Neural crest cell (in vitro differentiated cells): ENCODE measurements around the gene TBC1D5. TPM values are rescaled to one million over a fixed set of nuclear protein-coding genes. Genes with fewer than 3 reads are reported as not detected.
"Not testable (repeated sequence)": the region's sequence is repeated elsewhere in the genome, so short reads cannot be mapped to it uniquely, and the experiment has no call there.

ENCODE experiments used
- DNase-seq: peaks from one replicate; pipeline ENCODE4 v3.0.0; 2021; ENCODE audit warnings: low read depth, mixed read lengths, low spot score
- H3K27ac Mint-ChIP-seq: one replicate; pipeline ENCODE4 v1.8.0; 2021; ENCODE audit warnings: mild to moderate bottlenecking, mixed read lengths; ENCODE audit not compliant: unreplicated experiment
- H3K27me3 Mint-ChIP-seq: 2 replicates; pipeline ENCODE4 v1.8.0; 2021; ENCODE audit warnings: low read depth, mild to moderate bottlenecking, mixed read lengths
- H3K36me3 Mint-ChIP-seq: 2 replicates; pipeline ENCODE4 v1.8.0; 2021; ENCODE audit warnings: low read depth, mild to moderate bottlenecking, mixed read lengths
- H3K4me1 Mint-ChIP-seq: 2 replicates; pipeline ENCODE4 v1.8.0; 2021; ENCODE audit warnings: mixed read lengths
- H3K4me3 Mint-ChIP-seq: one replicate; pipeline ENCODE4 v1.8.0; 2021; ENCODE audit warnings: mild to moderate bottlenecking, mixed read lengths
- H3K9me3 Mint-ChIP-seq: 2 replicates; pipeline ENCODE4 v1.8.0; 2021; ENCODE audit warnings: mixed read lengths
- total RNA-seq: library from RNA; stranded (reverse); gene quantifications from 2 replicates; pipeline ENCODE4 v1.2.1, GENCODE V29; 2021
- TF ChIP-seq, protein P1 (sequence below): fragments of 200-600 bp; sonication (generic); conservative IDR thresholded peaks from 2 replicates; pipeline ENCODE4 v1.5.0; 2021; ENCODE audit warnings: antibody characterized with exemption, mild to moderate bottlenecking

Gene TBC1D5
- total RNA-seq, 1 donor from 2014 or later, result 51.2 TPM

DNA sequence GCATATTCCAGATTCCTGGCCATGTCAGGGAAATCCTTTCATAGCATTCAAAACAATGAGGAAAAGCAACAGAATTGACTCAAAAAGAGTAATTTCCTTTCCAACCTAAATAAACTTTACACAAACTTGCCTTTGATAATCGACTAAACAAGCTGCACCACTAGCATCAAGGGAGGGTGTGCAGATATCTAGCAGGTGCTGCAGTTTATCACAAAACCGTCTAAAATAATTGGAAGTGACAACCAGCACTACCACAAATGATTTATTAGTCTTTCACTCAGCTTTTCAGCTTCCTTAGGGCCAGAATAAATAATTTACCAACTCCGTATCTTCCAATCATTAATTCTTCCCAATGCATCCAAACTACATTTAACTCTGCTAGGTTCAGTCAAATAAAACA is 71.7 kb downstream of the TBC1D5 start:
- no peak overlapping the region for H3K27ac Mint-ChIP-seq
- H3K4me3 Mint-ChIP-seq, result no peak overlapping the region
- H3K4me1 Mint-ChIP-seq, result peaks cover 20% of the 10 kb centered on the region
- H3K9me3 Mint-ChIP-seq, result no peaks in the 10 kb centered on the region
- TF ChIP-seq, protein P1, sequence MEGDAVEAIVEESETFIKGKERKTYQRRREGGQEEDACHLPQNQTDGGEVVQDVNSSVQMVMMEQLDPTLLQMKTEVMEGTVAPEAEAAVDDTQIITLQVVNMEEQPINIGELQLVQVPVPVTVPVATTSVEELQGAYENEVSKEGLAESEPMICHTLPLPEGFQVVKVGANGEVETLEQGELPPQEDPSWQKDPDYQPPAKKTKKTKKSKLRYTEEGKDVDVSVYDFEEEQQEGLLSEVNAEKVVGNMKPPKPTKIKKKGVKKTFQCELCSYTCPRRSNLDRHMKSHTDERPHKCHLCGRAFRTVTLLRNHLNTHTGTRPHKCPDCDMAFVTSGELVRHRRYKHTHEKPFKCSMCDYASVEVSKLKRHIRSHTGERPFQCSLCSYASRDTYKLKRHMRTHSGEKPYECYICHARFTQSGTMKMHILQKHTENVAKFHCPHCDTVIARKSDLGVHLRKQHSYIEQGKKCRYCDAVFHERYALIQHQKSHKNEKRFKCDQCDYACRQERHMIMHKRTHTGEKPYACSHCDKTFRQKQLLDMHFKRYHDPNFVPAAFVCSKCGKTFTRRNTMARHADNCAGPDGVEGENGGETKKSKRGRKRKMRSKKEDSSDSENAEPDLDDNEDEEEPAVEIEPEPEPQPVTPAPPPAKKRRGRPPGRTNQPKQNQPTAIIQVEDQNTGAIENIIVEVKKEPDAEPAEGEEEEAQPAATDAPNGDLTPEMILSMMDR, result no peak
- peaks cover 5% of the 10 kb centered on the region for H3K36me3 Mint-ChIP-seq
- no peaks in the 10 kb centered on the region for H3K27me3 Mint-ChIP-seq
- DNase-seq, result no peak

DNA sequence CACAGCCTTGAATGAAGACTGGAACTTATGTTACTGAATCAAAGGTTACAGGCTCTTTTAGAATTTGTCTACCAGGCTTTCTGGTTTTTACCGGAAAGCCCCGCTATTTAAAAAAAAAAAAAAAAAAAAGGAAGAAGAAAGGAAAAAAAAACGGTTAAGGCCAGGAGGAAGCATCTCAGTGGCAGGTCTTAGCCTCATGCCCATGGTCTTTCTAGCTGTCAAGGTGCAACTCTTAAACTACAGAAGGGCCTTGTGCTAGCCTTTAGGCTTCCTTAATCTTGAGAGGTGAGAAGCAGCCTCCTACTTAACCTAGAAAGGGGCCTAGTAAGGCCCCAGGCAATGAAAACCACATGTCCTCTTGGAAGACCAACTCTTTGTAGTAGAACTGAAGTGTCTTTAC is 77.5 kb downstream of the TBC1D5 start:
- peaks cover 2% of the 10 kb centered on the region for H3K36me3 Mint-ChIP-seq
- TF ChIP-seq, protein P1, result no peak
- no peak overlapping the region for H3K27ac Mint-ChIP-seq
- H3K9me3 Mint-ChIP-seq, result no peaks in the 10 kb centered on the region
- H3K27me3 Mint-ChIP-seq, result no peaks in the 10 kb centered on the region
- no peak overlapping the region for H3K4me3 Mint-ChIP-seq
- no peak for DNase-seq
- peaks cover 8% of the 10 kb centered on the region for H3K4me1 Mint-ChIP-seq

DNA sequence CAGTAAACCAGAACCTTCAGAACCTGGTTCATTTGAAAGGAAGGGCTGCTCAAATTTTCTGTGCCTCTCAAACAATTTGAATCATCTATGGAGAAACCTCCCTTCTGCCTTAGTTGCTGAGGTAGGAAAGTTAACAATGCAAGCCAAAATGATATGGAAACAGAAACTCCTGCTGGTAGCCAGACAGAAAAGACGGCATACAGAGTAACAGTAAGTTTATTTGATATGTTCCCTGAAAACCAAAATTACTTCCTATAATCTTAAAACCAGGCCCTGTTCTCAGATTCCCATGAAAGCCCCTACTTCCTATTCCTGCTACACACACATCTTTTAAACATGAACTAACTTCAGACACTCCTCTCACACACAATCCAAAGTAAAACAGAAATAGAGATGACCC is 86.2 kb downstream of the TBC1D5 start:
- H3K4me1 Mint-ChIP-seq, result no peaks in the 10 kb centered on the region
- no peaks in the 10 kb centered on the region for H3K9me3 Mint-ChIP-seq
- H3K4me3 Mint-ChIP-seq, result no peak overlapping the region
- no peaks in the 10 kb centered on the region for H3K36me3 Mint-ChIP-seq
- no peak overlapping the region for H3K27ac Mint-ChIP-seq
- TF ChIP-seq, protein P1, result no peak
- DNase-seq, result no peak
- no peaks in the 10 kb centered on the region for H3K27me3 Mint-ChIP-seq

DNA sequence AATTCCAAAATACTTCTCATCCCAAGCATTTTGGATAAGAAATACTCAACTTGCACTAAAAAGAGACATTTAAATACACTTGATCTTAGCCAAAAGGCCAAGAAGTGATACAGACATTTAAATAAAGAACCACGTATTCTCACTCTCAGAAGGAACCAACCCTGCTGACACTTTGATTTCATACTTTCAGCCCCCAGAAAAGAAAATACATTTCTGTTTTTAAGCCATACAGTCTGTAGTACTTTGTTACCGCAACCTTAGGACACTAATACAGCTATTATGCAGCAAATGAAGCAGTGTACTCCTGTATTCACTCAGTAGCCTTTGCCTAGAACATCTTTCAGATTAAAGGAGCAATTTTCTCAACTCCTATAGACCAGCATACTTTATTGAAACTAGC is 86.7 kb downstream of the TBC1D5 start:
- H3K36me3 Mint-ChIP-seq, result no peaks in the 10 kb centered on the region
- no peaks in the 10 kb centered on the region for H3K9me3 Mint-ChIP-seq
- H3K4me1 Mint-ChIP-seq, result no peaks in the 10 kb centered on the region
- H3K4me3 Mint-ChIP-seq, result no peak overlapping the region
- H3K27ac Mint-ChIP-seq, result no peak overlapping the region
- TF ChIP-seq, protein P1, result no peak
- no peaks in the 10 kb centered on the region for H3K27me3 Mint-ChIP-seq
- no peak for DNase-seq

DNA sequence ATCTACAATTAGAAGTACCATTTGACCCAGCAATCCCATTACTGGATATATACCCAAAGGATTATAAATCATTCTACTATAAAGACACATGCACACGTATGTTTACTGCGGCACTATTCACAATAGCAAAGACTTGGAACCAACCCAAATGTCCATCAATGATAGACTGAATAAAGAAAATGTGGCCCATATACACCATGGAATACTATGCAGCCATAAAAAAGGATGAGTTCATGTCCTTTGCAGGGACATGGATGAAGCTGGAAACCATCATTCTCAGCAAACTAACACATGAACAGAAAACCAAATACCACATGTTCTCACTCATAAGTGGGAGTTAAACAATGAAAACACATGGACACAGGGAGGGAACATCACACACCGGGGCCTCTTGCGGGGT is 92.7 kb downstream of the TBC1D5 start:
- not testable (repeated sequence) for H3K27ac Mint-ChIP-seq, H3K36me3 Mint-ChIP-seq, DNase-seq, H3K27me3 Mint-ChIP-seq, H3K4me3 Mint-ChIP-seq, H3K4me1 Mint-ChIP-seq, H3K9me3 Mint-ChIP-seq

DNA sequence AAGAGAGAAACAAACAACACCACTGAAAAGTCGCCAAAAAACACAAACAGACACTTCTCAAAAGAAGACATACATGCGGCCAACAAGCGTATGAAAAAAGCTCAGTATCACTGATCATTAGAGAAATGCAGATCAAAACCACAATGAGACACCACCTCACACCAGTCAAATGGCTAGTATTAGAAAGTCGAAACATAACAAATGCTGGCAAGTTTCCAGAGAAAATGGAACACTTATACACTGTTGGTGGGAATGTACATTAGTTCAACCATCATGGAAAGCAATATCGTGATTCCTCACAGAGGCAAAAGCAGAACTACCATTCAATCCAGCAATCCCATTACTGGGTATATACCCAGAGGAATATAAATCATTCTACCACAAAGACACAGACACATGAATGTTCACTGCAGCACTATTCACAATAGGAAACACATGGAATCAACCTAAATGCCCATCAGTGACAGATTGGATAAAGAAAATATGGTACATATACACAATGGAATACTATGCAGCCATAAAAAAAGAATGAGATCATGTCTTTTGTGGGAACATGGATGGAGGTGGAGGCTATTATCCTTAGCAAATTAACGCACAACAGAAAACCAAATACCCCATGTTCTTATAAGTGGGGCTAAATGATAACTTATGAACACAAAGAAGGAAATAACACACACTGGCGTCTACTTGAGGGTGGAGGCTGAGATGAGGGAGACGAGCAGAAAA is 93.6 kb downstream of the TBC1D5 start:
- not testable (repeated sequence) for H3K4me1 Mint-ChIP-seq, DNase-seq, H3K4me3 Mint-ChIP-seq, H3K27me3 Mint-ChIP-seq, H3K9me3 Mint-ChIP-seq, H3K36me3 Mint-ChIP-seq, H3K27ac Mint-ChIP-seq
